ENCODE measurements around the gene SANBR. TPM values are rescaled to one million over a fixed set of nuclear protein-coding genes. Genes with fewer than 3 reads are reported as not detected.

The SANBR gene
- total and polyA plus RNA-seq, 2 of the 13 experiments (the other 11 are each of a cell fraction or from before 2014, with no cell fraction given): 9.8 to 20.9 TPM

GRCh38 chr2:61023670-61024069 lies 42.0 kb upstream of the SANBR start:
- Histone ChIP-seq H3K9ac (ENCODE audit: insufficient read depth, low read depth, low read length) (no peak overlapping the region), H3K27me3 (ENCODE audit: control insufficient read depth in 1 of 2, insufficient read depth in 2 of 2, low read length in 2 of 2) (no peaks in the 10 kb centered on the region; a peak in 1 of 5 replicates), H3K36me3 (replicated peaks in 1 of 2; ENCODE audit: control insufficient read depth in 1 of 2, insufficient read depth in 2 of 2, low read length in 2 of 2) (peaks cover 9 to 44% of the 10 kb centered on the region in 2 experiments; a peak in 4 of 5 replicates), H2AFZ (ENCODE audit: low read length) (no peak overlapping the region), H3K4me2 (ENCODE audit: low read depth, low read length) (no peak overlapping the region), H3K9me3 (ENCODE audit: low read length) (0 out of 2 replicates have a peak, but pooled peaks cover 3% of the 10 kb centered on the region), H3K4me1 (ENCODE audit: insufficient read depth, low read length) (peaks cover 48% of the 10 kb centered on the region), H4K20me1 (ENCODE audit: insufficient read depth, low read length) (no peaks in the 10 kb centered on the region; the same call in 1 of the 2 replicates), H3K27ac (ENCODE audit: extremely low read length, insufficient read depth, low read length) (peak overlapping the region; percentile 0), H3K4me3 (replicated peaks in 1 of 3; ENCODE audit: insufficient read depth in 1 of 3, low read depth in 2 of 3, low read length in 3 of 3) (no peak overlapping the region), H3K79me2 (ENCODE audit: insufficient read depth, low read length) (peaks cover 90% of the 10 kb centered on the region)
- in situ Hi-C loops (cut with HindIII; ENCODE audit: extremely low pct_ligation_motif_present, low pct_unique_long_range_greater_than_20kb): no loop called here
- ATAC-seq: no peak
- intact Hi-C loops (cut with micrococcal nuclease; ENCODE audit: unreplicated experiment): no loop called here
- ChIA-PET CTCF (ENCODE audit: low intra/inter-chr PET ratio, low total read pairs) (no interaction called here), POLR2A (interaction anchor here (2.3 kb wide), 1 partner anchor 10 kb away, joined by 5 read pairs; no protein-coding TSS in a partner anchor)
- 93% methylated on average over 4 of the region's 4 CpGs for WGBS (ENCODE audit: low lambda C conversion rate)
- FAIRE-seq: no peak
- DNase-seq (ENCODE audit: low spot score): no peak
- BruUV-seq (replicated peaks): no TSS peak
- no peak for TF ChIP-seq ZNF337 (CRISPR knock-in tag; IDR thresholded peaks at IDR 0.05; ENCODE audit: borderline replicate concordance, low read depth)
- no peak for TF ChIP-seq ZNF44 (CRISPR knock-in tag; IDR thresholded peaks at IDR 0.05)
- TF ChIP-seq ZNF770 (CRISPR knock-in tag; IDR thresholded peaks at IDR 0.05): peak; percentile 36; the same call in 1 of the 2 replicates
- no peak for TF ChIP-seq ELK4 (CRISPR knock-in tag; IDR thresholded peaks at IDR 0.05; ENCODE audit: borderline replicate concordance)
- TF ChIP-seq REXO4 (CRISPR knock-in tag; IDR thresholded peaks at IDR 0.05; ENCODE audit: borderline replicate concordance): no peak
- TF ChIP-seq SSRP1 (CRISPR knock-in tag; IDR thresholded peaks at IDR 0.05): no peak
- peak; percentile 67 for TF ChIP-seq CEBPG (CRISPR knock-in tag; IDR thresholded peaks at IDR 0.05)
- TF ChIP-seq ARHGAP35 (CRISPR knock-in tag; IDR thresholded peaks at IDR 0.05; ENCODE audit: borderline replicate concordance): no peak
- TF ChIP-seq FOXP4 (CRISPR knock-in tag; IDR thresholded peaks at IDR 0.05): no peak
- no peak for TF ChIP-seq ONECUT2 (CRISPR knock-in tag; IDR thresholded peaks at IDR 0.05)
- TF ChIP-seq CEBPB (IDR thresholded peaks at IDR 0.05; ENCODE audit: borderline replicate concordance, low read depth, low read length): peak; percentile 93
- no peak for TF ChIP-seq DNMT1 (CRISPR knock-in tag; IDR thresholded peaks at IDR 0.05)
- TF ChIP-seq ARNT2 (CRISPR knock-in tag; IDR thresholded peaks at IDR 0.05; ENCODE audit: low read depth): no peak
- TF ChIP-seq HNRNPLL (IDR thresholded peaks at IDR 0.05; ENCODE audit: low read depth, low read length, poor library complexity, severe bottlenecking): no peak
- peak; percentile 81 for TF ChIP-seq ZNF263 (CRISPR knock-in tag; IDR thresholded peaks at IDR 0.05)
- no peak for TF ChIP-seq ZNF280D (CRISPR knock-in tag; IDR thresholded peaks at IDR 0.05)
- no peak for TF ChIP-seq NR2F6 (IDR thresholded peaks at IDR 0.05)
- no peak for TF ChIP-seq NR2F6 (CRISPR knock-in tag; IDR thresholded peaks at IDR 0.05)
